Stimulated activated CD8-positive, alpha-beta memory T cell treated with anti-CD3 and anti-CD28 coated beads, Interleukin-15, amount 100 ng/mL, for 24 hours (primary cell): Measurements from ENCODE around the gene CEBPA.

Experiments
- DNase-seq: peaks from one replicate; pipeline ENCODE4 v3.0.0-alpha.2; 2020; ENCODE audit warnings: low read depth

Gene CEBPA

GRCh38 chr19:33271246-33272021, 30.9 kb downstream of the CEBPA start:
- DNase-seq: no peak

- no peak for DNase-seq
These were observed 31.6 kb downstream of the CEBPA start for GRCh38 chr19:33270769-33271168.

- DNase-seq: no peak
These were observed 33.3 kb downstream of the CEBPA start for GRCh38 chr19:33269016-33269415.

GRCh38 chr19:33268162-33268991, 34.0 kb downstream of the CEBPA start:
- DNase-seq: no peak

GRCh38 chr19:33267706-33268105, 34.6 kb downstream of the CEBPA start:
- DNase-seq: no peak

GRCh38 chr19:33266974-33267484, 35.3 kb downstream of the CEBPA start:
- DNase-seq: no peak

GRCh38 chr19:33264881-33265445, 37.4 kb downstream of the CEBPA start:
- no peak for DNase-seq

- DNase-seq: no peak
These were observed 38.9 kb downstream of the CEBPA start for GRCh38 chr19:33263325-33264023.

GRCh38 chr19:33261511-33262189, 40.7 kb downstream of the CEBPA start:
- DNase-seq: no peak

- DNase-seq: no peak
These were observed 41.5 kb downstream of the CEBPA start for GRCh38 chr19:33260628-33261418.

GRCh38 chr19:33259539-33259938, 42.8 kb downstream of the CEBPA start:
- no peak for DNase-seq

- no peak for DNase-seq
These were observed 44.5 kb downstream of the CEBPA start for GRCh38 chr19:33257828-33258227.

GRCh38 chr19:33256261-33256660, 46.1 kb downstream of the CEBPA start:
- no peak for DNase-seq

GRCh38 chr19:33255781-33256180, 46.6 kb downstream of the CEBPA start:
- DNase-seq: no peak

- no peak for DNase-seq
These were observed 48.0 kb downstream of the CEBPA start for GRCh38 chr19:33254245-33254824.

GRCh38 chr19:33252971-33253370, 49.4 kb downstream of the CEBPA start:
- DNase-seq: no peak

GRCh38 chr19:33252418-33252962, 49.8 kb downstream of the CEBPA start:
- no peak for DNase-seq

- no peak for DNase-seq
These were observed 50.7 kb downstream of the CEBPA start for GRCh38 chr19:33251526-33252090.

GRCh38 chr19:33251076-33251475, 51.3 kb downstream of the CEBPA start:
- no peak for DNase-seq

GRCh38 chr19:33250500-33250899, 51.8 kb downstream of the CEBPA start:
- DNase-seq: no peak
